A375 (cell line): ENCODE measurements around the gene WFIKKN1. TPM values are rescaled to one million over a fixed set of nuclear protein-coding genes. Genes with fewer than 3 reads are reported as not detected.

Experiments
- total RNA-seq: library from RNA; depleted of rRNA; stranded (reverse); fragments of >200 nt; shearing (Covaris generic); gene quantifications from 2 replicates; pipeline ENCODE4 v1.2.3, GENCODE V29; 2014; rRNA removed

WFIKKN1 gene
- total RNA-seq, result 0.04 TPM in 1 of 2 replicates, not detected in the other

GRCh38 chr16:630815-631405 lies at the start of gene WFIKKN1:
Gene WFIKKN1, plus strand, starts transcription at chr16:630985. Its CDS starts 269 bp downstream, at chr16:631254.

GRCh38 chr16:589658-590187 lies 41.1 kb upstream of the WFIKKN1 start, which contains the start of gene RAB40C:
Gene RAB40C, plus strand, starts transcription at chr16:590066. Its CDS starts 226 bp downstream, at chr16:590292.

GRCh38 chr16:636206-637080 lies 5.7 kb downstream of the WFIKKN1 start, which contains the start of gene METTL26:
Gene METTL26, minus strand, starts transcription at chr16:636305. Its CDS starts 15 bp downstream, at chr16:636290.

GRCh38 chr16:641326-642188 lies 10.8 kb downstream of the WFIKKN1 start, which contains the start of gene MCRIP2:
Gene MCRIP2, plus strand, starts transcription at chr16:641828. Its CDS starts 164 bp downstream, at chr16:641992.

GRCh38 chr16:648781-649589 lies 18.2 kb downstream of the WFIKKN1 start, which contains the start of gene WDR90:
Gene WDR90, plus strand, starts transcription at chr16:649365. Its CDS starts 52 bp downstream, at chr16:649417.

GRCh38 chr16:667780-668518 lies 37.2 kb downstream of the WFIKKN1 start, which contains the start of gene RHOT2:
Gene RHOT2, plus strand, starts transcription at chr16:668132. Its CDS starts 68 bp downstream, at chr16:668200.

GRCh38 chr16:674968-675883 lies 44.4 kb downstream of the WFIKKN1 start, which contains the start of gene RHBDL1:
Gene RHBDL1, plus strand, starts transcription at chr16:675671. Its CDS starts 120 bp downstream, at chr16:675791.

GRCh38 chr16:679814-680624 lies 49.2 kb downstream of the WFIKKN1 start, which contains the start of gene STUB1:
Gene STUB1, plus strand, starts transcription at chr16:680410. Its CDS starts 116 bp downstream, at chr16:680526.

Other genes with a start within 250 kb of the WFIKKN1 start
- gene PGAP6, start 249.0 kb upstream of the WFIKKN1 start, total RNA-seq, result 25.1 and 44.4 TPM in 2 replicates
- gene NME4, start 233.8 kb upstream of the WFIKKN1 start, total RNA-seq, result 226 and 246 TPM in 2 replicates
- gene DECR2, start 229.1 kb upstream of the WFIKKN1 start, total RNA-seq, result 18.3 and 25.2 TPM in 2 replicates
- 20.9 and 24.1 TPM in 2 replicates for gene RAB11FIP3, start 205.3 kb upstream of the WFIKKN1 start, total RNA-seq
- 53.1 and 58.8 TPM in 2 replicates for gene CAPN15, start 103.3 kb upstream of the WFIKKN1 start, total RNA-seq
- gene PRR35, start 70.6 kb upstream of the WFIKKN1 start, total RNA-seq, result 0.16 TPM in 1 of 2 replicates, not detected in the other
- gene NHLRC4, start 64.0 kb upstream of the WFIKKN1 start, total RNA-seq, result 0.11 and 0.56 TPM in 2 replicates
- gene PIGQ, start 61.0 kb upstream of the WFIKKN1 start, total RNA-seq, result 35.4 and 47.3 TPM in 2 replicates
- gene RAB40C, start 40.9 kb upstream of the WFIKKN1 start, total RNA-seq, result 15.6 and 17.4 TPM in 2 replicates
- 266 and 301 TPM in 2 replicates for gene METTL26, start 5.3 kb downstream of the WFIKKN1 start, total RNA-seq
- 54.2 and 55.8 TPM in 2 replicates for gene MCRIP2, start 10.8 kb downstream of the WFIKKN1 start, total RNA-seq
- 49.9 and 77.0 TPM in 2 replicates for gene WDR90, start 18.4 kb downstream of the WFIKKN1 start, total RNA-seq
- gene RHOT2, start 37.1 kb downstream of the WFIKKN1 start, total RNA-seq, result 140 and 152 TPM in 2 replicates
- gene RHBDL1, start 44.7 kb downstream of the WFIKKN1 start, total RNA-seq, result 6.5 and 6.8 TPM in 2 replicates
- gene STUB1, start 49.4 kb downstream of the WFIKKN1 start, total RNA-seq, result 237 and 270 TPM in 2 replicates
- 93.3 and 97.0 TPM in 2 replicates for gene JMJD8, start 53.3 kb downstream of the WFIKKN1 start, total RNA-seq
- 4.0 and 10.0 TPM in 2 replicates for gene WDR24, start 59.4 kb downstream of the WFIKKN1 start, total RNA-seq
- 0.04 TPM in 1 of 2 replicates, not detected in the other for gene FBXL16, start 74.8 kb downstream of the WFIKKN1 start, total RNA-seq
- gene METRN, start 84.1 kb downstream of the WFIKKN1 start, total RNA-seq, result 201 and 228 TPM in 2 replicates
- gene ANTKMT, start 90.2 kb downstream of the WFIKKN1 start, total RNA-seq, result 71.1 and 79.8 TPM in 2 replicates
- gene CCDC78, start 95.5 kb downstream of the WFIKKN1 start, total RNA-seq, result 14.4 and 16.5 TPM in 2 replicates
- gene HAGHL, start 96.1 kb downstream of the WFIKKN1 start, total RNA-seq, result 41.0 and 47.9 TPM in 2 replicates
- 39.5 and 43.3 TPM in 2 replicates for gene CIAO3, start 110.0 kb downstream of the WFIKKN1 start, total RNA-seq
- gene MSLN, start 129.7 kb downstream of the WFIKKN1 start, total RNA-seq, result 9.2 and 11.1 TPM in 2 replicates
- gene RPUSD1, start 157.4 kb downstream of the WFIKKN1 start, total RNA-seq, result 42.7 and 43.5 TPM in 2 replicates
- 53.4 and 56.0 TPM in 2 replicates for gene CHTF18, start 157.6 kb downstream of the WFIKKN1 start, total RNA-seq
- not detected in 2 replicates for gene GNG13, start 169.7 kb downstream of the WFIKKN1 start, total RNA-seq